HG03139 (cell line): Measurements from ENCODE around the gene IGFBP2.

Source experiments
- ATAC-seq: cut with Tn5 transposase; IDR thresholded peaks from one replicate; pipeline ENCODE4 v1.9.1; 2021; ENCODE audit not compliant: unreplicated experiment

Gene IGFBP2

GRCh38 chr2:216681683-216682082, 48.5 kb downstream of the IGFBP2 start:
- no peak for ATAC-seq

GRCh38 chr2:216683846-216684245, 50.6 kb downstream of the IGFBP2 start:
- no peak for ATAC-seq

- ATAC-seq = no peak
These were observed 52.2 kb downstream of the IGFBP2 start for GRCh38 chr2:216685327-216685875.

DNA sequence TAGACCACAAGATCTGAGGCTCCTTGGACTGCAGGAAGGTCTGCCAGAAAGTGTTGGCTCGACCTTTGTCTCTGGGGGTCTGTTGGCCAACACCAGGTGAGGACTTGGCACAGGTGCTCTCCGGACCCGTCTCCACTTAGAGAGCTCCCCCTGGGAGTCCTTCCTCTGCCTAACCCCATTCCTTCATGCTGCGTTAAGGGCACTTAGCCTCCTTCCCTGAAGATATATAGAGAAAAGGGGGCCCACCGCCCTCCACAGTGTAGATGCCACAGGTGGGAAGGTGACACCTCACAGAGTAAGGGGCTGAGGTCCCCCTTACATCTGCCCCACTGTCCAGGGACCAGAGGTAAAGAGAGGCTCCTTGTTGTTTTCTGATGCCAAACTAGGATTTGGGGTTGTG, 53.9 kb downstream of the IGFBP2 start:
- no peak for ATAC-seq

GRCh38 chr2:216687646-216688045, 54.4 kb downstream of the IGFBP2 start:
- no peak for ATAC-seq

- ATAC-seq = no peak
These were observed 55.6 kb downstream of the IGFBP2 start for GRCh38 chr2:216688731-216689340.

DNA sequence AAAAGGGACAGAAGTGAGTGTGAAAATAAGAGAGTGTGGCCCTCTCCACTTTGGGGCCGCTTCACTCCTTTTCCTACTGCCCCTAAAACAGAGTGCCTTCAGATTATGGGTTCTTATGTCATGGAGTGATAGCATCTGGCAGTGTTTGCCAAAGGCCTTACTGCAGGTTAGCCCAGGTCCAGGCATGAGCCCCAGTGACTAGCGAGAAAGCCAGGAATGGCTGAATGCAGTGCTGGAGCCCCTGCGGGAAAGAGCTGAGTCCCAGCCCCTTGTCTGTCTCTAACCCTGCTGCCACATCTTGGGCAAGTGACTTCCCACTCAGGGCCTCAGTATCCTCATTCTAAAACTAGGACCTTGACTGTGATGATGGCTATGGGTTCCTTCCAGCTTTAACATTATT, 56.2 kb downstream of the IGFBP2 start:
- ATAC-seq = no peak

DNA sequence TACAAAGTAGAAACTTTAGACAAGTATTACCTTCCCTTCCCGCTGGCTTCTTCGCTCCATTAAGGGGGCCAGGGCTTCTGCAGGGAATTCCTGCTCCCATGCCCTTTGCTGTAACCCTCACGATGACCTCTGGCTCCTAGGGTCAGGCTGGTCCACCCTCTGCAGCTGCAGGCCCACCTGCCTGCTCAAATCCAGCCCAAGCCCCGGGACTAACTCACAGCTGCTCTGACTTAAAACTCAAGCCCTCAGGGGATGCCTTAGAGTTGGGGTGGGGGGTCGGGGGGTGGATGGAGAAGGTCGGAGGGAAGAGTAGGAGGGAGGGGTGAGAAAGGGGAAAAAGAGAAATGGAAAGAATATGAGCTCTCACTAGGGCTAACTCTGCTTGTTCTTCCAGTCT, 57.2 kb downstream of the IGFBP2 start:
- no peak for ATAC-seq

- no peak for ATAC-seq
These were observed 57.9 kb downstream of the IGFBP2 start for GRCh38 chr2:216690853-216691741.

DNA sequence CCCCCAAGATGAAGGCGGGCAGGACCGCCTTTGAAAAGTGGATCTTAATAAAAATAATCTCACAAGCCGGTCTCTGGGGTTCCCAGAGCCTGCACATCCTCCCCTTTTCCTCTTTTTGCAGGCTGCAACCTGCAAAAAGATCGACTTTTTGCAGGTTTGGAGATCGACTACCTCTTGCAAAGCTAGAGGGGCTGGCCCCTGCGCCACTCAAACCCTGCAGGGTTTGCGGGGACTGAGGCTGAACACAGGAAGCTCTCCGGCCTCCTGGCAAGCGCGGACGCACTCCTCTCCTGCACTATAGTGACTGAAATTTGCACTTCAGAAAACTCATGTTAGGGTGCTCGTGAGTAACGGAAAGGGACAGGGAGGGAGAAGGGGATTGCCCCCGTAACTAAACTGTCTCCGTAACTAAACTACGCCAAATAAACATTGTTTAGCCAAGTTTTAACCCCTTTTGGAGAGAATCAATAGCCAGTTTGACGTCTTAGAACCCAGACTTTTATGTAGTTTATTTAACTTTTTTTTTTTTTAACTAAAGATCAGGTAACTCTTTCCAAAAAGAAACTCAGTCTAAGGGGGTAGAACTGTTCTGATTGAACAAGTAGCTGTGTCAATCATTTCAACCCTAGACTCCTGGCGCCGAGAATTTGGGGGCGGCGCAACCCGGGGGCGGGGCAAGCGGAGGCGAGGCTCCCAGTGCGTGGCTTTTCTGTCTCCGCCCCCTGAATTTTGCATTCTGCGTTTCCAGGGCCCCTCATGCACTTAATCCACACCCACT, 59.6 kb downstream of the IGFBP2 start:
- ATAC-seq = no peak

GRCh38 chr2:216693414-216694080, 60.3 kb downstream of the IGFBP2 start:
- ATAC-seq = no peak

GRCh38 chr2:216694082-216694825, 61.0 kb downstream of the IGFBP2 start:
- ATAC-seq = no peak

DNA sequence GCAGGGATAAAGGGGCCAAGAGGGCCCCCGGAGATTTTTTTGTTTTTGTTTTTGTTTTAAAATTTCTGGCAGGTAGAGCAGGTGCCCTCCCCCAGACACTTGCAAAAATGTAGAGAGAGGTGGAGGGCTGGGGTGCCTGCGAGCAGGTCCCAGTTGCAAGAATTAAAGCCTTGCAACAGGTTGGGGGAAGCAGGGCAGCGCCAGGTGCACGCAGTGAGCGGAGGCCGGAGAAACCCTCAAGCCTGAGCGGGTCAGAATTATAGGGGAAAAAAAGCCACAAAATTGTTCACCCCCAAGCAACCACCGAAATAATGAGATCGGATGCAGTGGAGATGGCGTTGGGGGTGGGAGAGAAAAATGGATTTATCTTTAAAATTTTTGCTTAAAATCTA, 61.6 kb downstream of the IGFBP2 start:
- ATAC-seq = no peak

DNA sequence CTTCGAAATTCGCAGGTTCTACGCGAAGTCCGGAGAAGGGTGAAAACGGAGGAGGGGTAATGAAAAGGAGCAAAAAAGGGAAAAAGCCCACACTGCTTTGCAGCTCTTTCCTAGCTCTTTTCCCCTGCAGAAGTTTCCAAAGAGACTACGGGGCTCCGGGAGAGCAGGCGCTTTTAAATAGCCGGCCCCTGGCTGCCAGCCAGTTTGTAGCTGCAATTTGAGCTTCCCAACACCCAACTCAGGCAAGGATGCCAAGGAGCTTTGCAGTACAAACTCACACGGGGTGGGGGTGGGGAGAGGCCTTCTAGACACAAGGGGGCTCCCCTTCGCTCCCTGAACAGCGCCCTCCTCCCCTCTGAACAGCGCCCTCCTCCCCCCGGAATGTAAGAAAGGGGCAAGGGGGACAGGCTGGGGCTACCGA, 62.2 kb downstream of the IGFBP2 start, which contains the start of gene IGFBP5:
TSS of gene IGFBP5 (minus strand) at position 149 of the 421 bp plus-strand sequence. CDS start 774 bp downstream, outside the sequence.
- ATAC-seq = no peak

- ATAC-seq = no peak
These were observed 63.1 kb downstream of the IGFBP2 start for GRCh38 chr2:216696321-216696720.

DNA sequence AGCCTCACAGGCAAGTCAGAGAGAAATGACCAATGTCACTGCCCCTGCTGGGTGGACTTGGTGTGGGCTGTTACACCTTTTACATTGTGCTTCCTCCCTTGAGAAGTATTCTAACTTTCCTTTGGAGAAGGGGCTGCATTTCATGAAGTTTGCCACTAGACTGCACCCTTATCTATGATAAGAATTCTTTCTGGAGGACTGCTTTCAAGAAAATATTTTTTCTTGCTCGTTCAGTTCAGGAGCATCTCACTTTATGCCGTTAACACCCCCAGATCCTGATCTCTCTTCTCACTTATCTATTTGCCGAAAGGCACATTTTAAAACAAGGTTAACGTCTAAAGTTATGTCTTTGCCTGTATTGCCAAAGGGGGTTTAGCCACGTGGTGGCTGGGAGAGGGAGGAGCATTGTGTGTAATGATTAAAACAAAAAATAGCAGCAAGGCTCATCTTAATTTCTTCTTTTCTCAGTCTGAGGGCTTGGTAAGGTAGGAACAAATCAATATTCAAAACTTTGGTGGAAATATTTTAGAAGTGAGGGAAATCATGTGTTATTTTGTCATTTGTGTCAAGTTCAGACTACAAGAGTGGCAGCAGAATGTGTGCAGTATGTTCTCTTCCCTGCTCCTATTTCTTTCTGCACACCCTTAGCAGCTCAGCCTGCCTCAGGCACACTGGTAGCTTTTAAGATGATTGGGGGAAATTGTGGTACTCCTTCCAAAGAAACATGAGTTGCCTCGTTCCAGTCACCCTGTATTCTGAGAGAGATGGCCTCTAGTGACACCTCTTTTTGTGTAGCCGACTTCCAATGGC, 63.7 kb downstream of the IGFBP2 start:
- no peak for ATAC-seq

- ATAC-seq = no peak
These were observed 65.1 kb downstream of the IGFBP2 start for GRCh38 chr2:216698293-216698692.

DNA sequence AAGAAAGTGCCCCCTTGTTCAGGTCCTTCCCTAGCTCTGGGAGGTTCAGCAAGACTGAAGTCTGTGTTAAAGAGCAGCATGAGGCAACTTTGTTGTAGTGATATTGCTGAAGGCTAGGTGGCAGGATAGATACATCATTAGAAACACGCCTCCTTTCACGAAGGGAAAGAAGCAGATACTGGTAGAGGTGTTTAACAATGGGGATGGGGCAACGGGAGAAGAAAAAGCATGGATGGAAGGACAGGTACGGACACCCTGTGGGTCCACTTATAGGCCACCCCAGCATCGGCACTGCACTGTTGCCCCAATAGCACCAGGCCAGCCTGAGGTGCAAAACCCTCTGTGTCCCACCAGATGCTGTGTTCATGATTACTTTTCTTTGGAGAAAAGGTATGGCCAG, 65.7 kb downstream of the IGFBP2 start:
- ATAC-seq = peak; percentile 69

DNA sequence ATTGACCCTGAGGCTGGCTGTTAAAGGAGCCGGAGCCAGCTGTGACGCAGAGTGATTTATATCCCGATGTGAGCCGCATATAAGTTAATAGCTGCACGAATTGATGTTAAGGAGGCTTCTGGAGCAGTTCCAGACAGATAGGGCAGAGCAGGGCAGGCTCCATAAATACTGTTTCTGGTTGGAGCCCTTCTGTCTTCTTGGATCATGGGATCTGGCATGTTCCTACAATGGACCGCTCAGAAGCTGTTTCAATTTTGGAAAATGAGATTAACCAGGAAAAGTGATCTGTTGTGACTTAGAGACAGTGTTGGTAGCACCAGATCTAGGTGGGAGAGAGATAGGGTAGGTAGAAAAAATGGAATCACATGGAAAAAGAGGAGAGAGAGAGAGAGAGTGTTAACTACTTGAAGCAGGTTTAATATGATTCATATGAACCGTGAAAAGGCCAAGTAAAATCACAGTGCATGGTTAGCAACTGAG, 66.9 kb downstream of the IGFBP2 start:
- no peak for ATAC-seq
